Breast epithelium (tissue), 3 donors: ENCODE measurements around the gene RPS6KC1.

Source experiments
- CTCF ChIP-seq, 3 donors: fragments of 450-650 bp; IDR thresholded peaks; one replicate each; pipeline ENCODE4 v1.5.1; 2016 to 2017; ENCODE audit warnings: antibody characterized with exemption in 3 of 3, mild to moderate bottlenecking in 3 of 3, moderate library complexity in 3 of 3
- POLR2A ChIP-seq: fragments of 450-650 bp; IDR thresholded peaks from one replicate; pipeline ENCODE4 v1.6.1; 2016; ENCODE audit warnings: antibody characterized with exemption, mild to moderate bottlenecking, moderate library complexity
- POLR2AphosphoS5 ChIP-seq, 3 donors: sonication (generic); formaldehyde crosslinking; IDR thresholded peaks; one replicate each; pipeline ENCODE4 v1.6.1; 2017; ENCODE audit warnings: antibody characterized with exemption in 3 of 3

- TF ChIP-seq POLR2A (no peak), CTCF (IDR thresholded peaks at IDR 0.05) (no peak), POLR2AphosphoS5 (IDR thresholded peaks at IDR 0.05) (no peak)
Observed at GRCh38 chr1:213279410-213279809, 228.4 kb downstream of the RPS6KC1 start.
